K562 (cell line): ENCODE data around the gene RAI1. TPM values are rescaled to one million over a fixed set of nuclear protein-coding genes. Genes with fewer than 3 reads are reported as not detected.
A peak's percentile ranks its signal among the peaks of the same experiment; 100 is the strongest.

Experiments used
- BRCA1 ChIP-seq, 2 experiments: fragments of 450-650 bp in 1 of 2; sonication (generic) in 1 of 2; formaldehyde crosslinking in 1 of 2; IDR thresholded peaks; 2 replicates each; pipeline versions ENCODE4 v1.5.0 to v1.6.1; 2017 to 2020; ENCODE audit warnings: mild to moderate bottlenecking in 1 of 2, missing genetic modification reagents in 1 of 2
- CREM ChIP-seq: IDR thresholded peaks from 2 replicates; pipeline ENCODE4 v1.6.1; 2014; ENCODE audit warnings: antibody characterized with exemption, low read depth
- CTBP1 ChIP-seq: fragments of 450-650 bp; IDR thresholded peaks from 2 replicates; pipeline ENCODE4 v1.6.1; 2016; ENCODE audit warnings: borderline replicate concordance
- EP300 ChIP-seq: IDR thresholded peaks from 2 replicates; pipeline ENCODE4 v1.6.1; 2012; ENCODE audit warnings: low read length, improper control_type of control experiment
- HDGF ChIP-seq: fragments of 450-650 bp; IDR thresholded peaks from 2 replicates; pipeline ENCODE4 v1.6.1; 2016
- IRF2 ChIP-seq: sonication (generic); formaldehyde crosslinking; IDR thresholded peaks from 2 replicates; pipeline ENCODE4 v1.8.1; 2022; ENCODE audit warnings: mild to moderate bottlenecking, missing genetic modification reagents
- JUN ChIP-seq, 2 experiments: sonication (generic) in 1 of 2; formaldehyde crosslinking in 1 of 2; IDR thresholded peaks; 2 replicates each; pipeline versions ENCODE4 v1.6.1 to v1.8.0; 2012 to 2022; ENCODE audit warnings: borderline replicate concordance in 2 of 2, mild to moderate bottlenecking in 2 of 2, improper control_type of control experiment in 1 of 2, low read depth in 1 of 2, low read length in 1 of 2, missing genetic modification reagents in 1 of 2
- JUND ChIP-seq, 2 experiments: IDR thresholded peaks; 2 replicates in 1 of 2; 3 replicates in 1 of 2; pipeline ENCODE4 v1.6.1; 2011; ENCODE audit warnings: borderline replicate concordance in 2 of 2, low read depth in 2 of 2, low read length in 2 of 2, improper control_type of control experiment in 1 of 2, missing biosample characterization in 1 of 2, missing genetic modification characterization in 1 of 2, missing genetic modification reagents in 1 of 2
- KDM4B ChIP-seq, 2 experiments: fragments of 450-650 bp in 1 of 2; sonication (generic) in 1 of 2; IDR thresholded peaks; 2 replicates each; pipeline ENCODE4 v1.6.1; 2016 to 2017; ENCODE audit warnings: borderline replicate concordance in 2 of 2, antibody characterized with exemption in 1 of 2, low read depth in 1 of 2, mild to moderate bottlenecking in 1 of 2
- L3MBTL2 ChIP-seq: fragments of 450-650 bp; IDR thresholded peaks from 2 replicates; pipeline ENCODE4 v1.6.1; 2016; ENCODE audit warnings: mild to moderate bottlenecking, moderate library complexity
- MNT ChIP-seq, 2 experiments: fragments of 450-650 bp; conservative IDR thresholded peaks; 2 replicates each; pipeline ENCODE4 v1.6.1; 2017; ENCODE audit warnings: mild to moderate bottlenecking in 2 of 2, moderate library complexity in 2 of 2
- MYC ChIP-seq, 2 experiments: fragments of 250-450 bp in 1 of 2; sonication (Bioruptor Pico) in 1 of 2; IDR thresholded peaks; 2 replicates each; pipeline versions ENCODE4 v1.5.1 to v1.6.1; 2012 to 2021; ENCODE audit warnings: low read depth in 2 of 2, borderline replicate concordance in 1 of 2, improper control_type of control experiment in 1 of 2, low read length in 1 of 2, mild to moderate bottlenecking in 1 of 2, moderate library complexity in 1 of 2
- NKRF ChIP-seq: fragments of 450-650 bp; IDR thresholded peaks from 2 replicates; pipeline ENCODE4 v1.6.1; 2016; ENCODE audit warnings: borderline replicate concordance
- SMARCE1 ChIP-seq: fragments of 450-650 bp; IDR thresholded peaks from 2 replicates; pipeline ENCODE4 v1.7.1; 2016; ENCODE audit warnings: mild to moderate bottlenecking
- SOX6 ChIP-seq: fragments of 450-650 bp; IDR thresholded peaks from 2 replicates; pipeline ENCODE4 v1.6.1; 2014; ENCODE audit warnings: mild to moderate bottlenecking
- TFAP4 ChIP-seq: sonication (generic); formaldehyde crosslinking; IDR thresholded peaks from 2 replicates; pipeline ENCODE4 v1.8.0; 2022; ENCODE audit warnings: missing genetic modification reagents, mild to moderate bottlenecking, moderate library complexity, borderline replicate concordance
- THRB ChIP-seq: fragments of 450-650 bp; formaldehyde crosslinking; conservative IDR thresholded peaks from 2 replicates; pipeline ENCODE4 v1.4.0; 2022; ENCODE audit warnings: mild to moderate bottlenecking, missing genetic modification characterization
- U2AF1 ChIP-seq: fragments of 200-400 bp; formaldehyde crosslinking; optimal IDR thresholded peaks from 2 replicates; pipeline ENCODE3; 2017; ENCODE audit warnings: mild to moderate bottlenecking, low read depth, low read length, moderate library complexity
- polyA plus RNA-seq, 8 experiments: library from polyadenylated mRNA; depleted of rRNA in 4 of 8; stranded (reverse) in 5 of 8; unstranded in 3 of 8; fragments of >200 nt; fragmentation: Nextera tagmentation in 2 of 8; fragmentation: Illumina TruSeq in 1 of 8; extraction: Ambion mirVana in 2 of 8; extraction: Trizol in 1 of 8; gene quantifications; 2 replicates each; pipeline versions ENCODE4 v1.2.1 to v1.2.3, GENCODE V29; 2011 to 2014; ENCODE audit warnings: inconsistent platforms in 1 of 8, missing spikeins in 1 of 8
- total RNA-seq, 7 experiments: library from RNA; depleted of rRNA in 6 of 7; stranded (reverse); fragments of >200 nt in 6 of 7; fragmentation: Illumina TruSeq in 2 of 7; extraction: Trizol in 2 of 7; gene quantifications; 2 replicates each; pipeline versions ENCODE4 v1.2.1 to v1.2.3, GENCODE V29; 2011 to 2021; ENCODE audit warnings: low replicate concordance in 1 of 7

Gene RAI1
- total and polyA plus RNA-seq, 9 of the 15 experiments (the other 6 are each of a cell fraction or from before 2014, with no cell fraction given), result 0.68 to 19.9 (median 5.5) TPM

GRCh38 chr17:17685775-17686291 is 4.6 kb downstream of the RAI1 start (continued):
- TF ChIP-seq MNT (conservative IDR thresholded peaks at IDR 0.05) (0 out of 4 replicates have a peak, but pooled peaks of 1 of the 2 experiments have one; percentile 24), CTBP1 (peak; percentile 34; the same call in 1 of the 2 replicates), NKRF (no peak), CREM (peak; percentile 25; the same call in 1 of the 2 replicates), JUN (IDR thresholded peaks at IDR 0.05; ENCODE audit: borderline replicate concordance, low read depth, low read length) (0 out of 2 replicates have a peak, but pooled peaks have one; percentile 35), JUN (CRISPR knock-in tag; IDR thresholded peaks at IDR 0.05; ENCODE audit: borderline replicate concordance) (no peak), KDM4B (IDR thresholded peaks at IDR 0.05; ENCODE audit: borderline replicate concordance in 2 of 2, low read depth in 1 of 2) (no peak), JUND (IDR thresholded peaks at IDR 0.05; ENCODE audit: borderline replicate concordance, low read depth, low read length) (peak; percentile 89), JUND (tag; IDR thresholded peaks at IDR 0.05; ENCODE audit: borderline replicate concordance, low read depth, low read length) (peak; percentile 86; the same call in 2 of the 3 replicates), SMARCE1 (peak; percentile 26; the same call in 1 of the 2 replicates), THRB (CRISPR knock-in tag) (no peak), HDGF (no peak), TFAP4 (CRISPR knock-in tag) (0 out of 2 replicates have a peak, but pooled peaks have one; percentile 16), L3MBTL2 (peak; percentile 62), U2AF1 (no peak), IRF2 (CRISPR knock-in tag) (no peak), BRCA1 (IDR thresholded peaks at IDR 0.05) (no peak), BRCA1 (CRISPR knock-in tag; IDR thresholded peaks at IDR 0.05) (no peak), MYC (IDR thresholded peaks at IDR 0.05; ENCODE audit: low read depth, low read length) (0 out of 2 replicates have a peak, but pooled peaks have one; percentile 14), MYC (CRISPR knock-in tag; IDR thresholded peaks at IDR 0.05; ENCODE audit: borderline replicate concordance, low read depth) (no peak), EP300 (no peak), SOX6 (peak; percentile 35)
